WTC11 (cell line): ENCODE results near the gene SCGB3A2. TPM values are rescaled to one million over a fixed set of nuclear protein-coding genes. Genes with fewer than 3 reads are reported as not detected.

Experiments
- ATAC-seq: fragments of 200-7000 bp; cut with Tn5 transposase; 2 replicates; pipeline ENCODE4 v1.10.0; 2021; ENCODE audit warnings: mild to moderate bottlenecking, moderate library complexity
- CTCF ChIA-PET: fragments of 300-600 bp; sonication (Branson Sonifier 250); formaldehyde crosslinking; loops from one replicate; lab custom pipeline; 2021; ENCODE audit warnings: antibody characterized with exemption; lab: Charles Lee
- POLR2A ChIA-PET: fragments of 350-600 bp; sonication (Branson Sonifier 250); formaldehyde crosslinking; loops from one replicate; lab custom pipeline; 2021; ENCODE audit warnings: antibody characterized with exemption; lab: Charles Lee
- DNase-seq: peaks from one replicate; pipeline ENCODE4 v3.0.0; 2021; ENCODE audit warnings: low spot score
- H3K27ac Mint-ChIP-seq: 2 replicates; pipeline ENCODE4 v1.8.0; 2021; ENCODE audit warnings: mixed read lengths
- H3K27me3 Mint-ChIP-seq: 2 replicates; pipeline ENCODE4 v1.8.0; 2021; ENCODE audit warnings: low read depth, mild to moderate bottlenecking, moderate library complexity, mixed read lengths
- H3K36me3 Mint-ChIP-seq: 2 replicates; pipeline ENCODE4 v1.8.0; 2021; ENCODE audit warnings: mixed read lengths
- H3K4me1 Mint-ChIP-seq: 2 replicates; pipeline ENCODE4 v1.8.0; 2022; ENCODE audit warnings: mixed read lengths
- H3K4me3 Mint-ChIP-seq: 2 replicates; pipeline ENCODE4 v1.8.0; 2021; ENCODE audit warnings: mild to moderate bottlenecking, moderate library complexity, mixed read lengths
- H3K9me3 Mint-ChIP-seq: 2 replicates; pipeline ENCODE4 v1.8.0; 2021; ENCODE audit warnings: mixed read lengths
- CREM ChIP-seq: sonication (generic); formaldehyde crosslinking; IDR thresholded peaks from 2 replicates; pipeline ENCODE4 v1.8.1; 2022; ENCODE audit warnings: mild to moderate bottlenecking, missing genetic modification reagents, moderate library complexity
- E2F1 ChIP-seq: sonication (generic); formaldehyde crosslinking; IDR thresholded peaks from 2 replicates; pipeline ENCODE4 v1.8.0; 2022; ENCODE audit warnings: mild to moderate bottlenecking, missing genetic modification reagents
- EMX1 ChIP-seq: fragments of 250-450 bp; sonication (Bioruptor Pico); IDR thresholded peaks from 2 replicates; pipeline ENCODE4 v1.8.0; 2021; ENCODE audit warnings: mild to moderate bottlenecking
- ETV6 ChIP-seq: sonication (generic); formaldehyde crosslinking; IDR thresholded peaks from 2 replicates; pipeline ENCODE4 v1.8.1; 2022; ENCODE audit warnings: mild to moderate bottlenecking, missing genetic modification reagents
- FOXJ3 ChIP-seq: sonication (generic); formaldehyde crosslinking; IDR thresholded peaks from 2 replicates; pipeline ENCODE4 v1.9.0; 2021; ENCODE audit warnings: missing genetic modification reagents, mild to moderate bottlenecking, borderline replicate concordance
- GRHL2 ChIP-seq: fragments of 250-450 bp; sonication (Bioruptor Pico); IDR thresholded peaks from 2 replicates; pipeline ENCODE4 v1.8.0; 2022; ENCODE audit warnings: mild to moderate bottlenecking, moderate library complexity; ENCODE audit not compliant: insufficient replicate concordance, severe bottlenecking
- IRF1 ChIP-seq: sonication (generic); formaldehyde crosslinking; IDR thresholded peaks from 2 replicates; pipeline ENCODE4 v1.8.0; 2023; ENCODE audit warnings: missing genetic modification reagents
- PRRX2 ChIP-seq: fragments of 250-450 bp; sonication (Bioruptor Pico); IDR thresholded peaks from 2 replicates; pipeline ENCODE4 v1.8.0; 2021; ENCODE audit warnings: mild to moderate bottlenecking
- ZBTB21 ChIP-seq: sonication (generic); formaldehyde crosslinking; IDR thresholded peaks from 2 replicates; pipeline ENCODE4 v1.8.1; 2023; ENCODE audit warnings: mild to moderate bottlenecking, missing genetic modification reagents, borderline replicate concordance
- ZNF121 ChIP-seq: sonication (generic); formaldehyde crosslinking; IDR thresholded peaks from 2 replicates; pipeline ENCODE4 v1.8.0; 2023; ENCODE audit warnings: missing genetic modification reagents
- ZNF138 ChIP-seq: sonication (generic); formaldehyde crosslinking; conservative IDR thresholded peaks from 2 replicates; pipeline ENCODE4 v1.8.1; 2022; ENCODE audit warnings: mild to moderate bottlenecking, moderate library complexity, missing genetic modification reagents
- ZNF232 ChIP-seq: sonication (generic); formaldehyde crosslinking; IDR thresholded peaks from 2 replicates; pipeline ENCODE4 v1.8.0; 2022; ENCODE audit warnings: mild to moderate bottlenecking, missing genetic modification reagents
- ZNF416 ChIP-seq: fragments of 250-450 bp; sonication (Bioruptor Pico); IDR thresholded peaks from 2 replicates; pipeline ENCODE4 v1.9.0; 2021; ENCODE audit warnings: mild to moderate bottlenecking, inconsistent platforms
- total RNA-seq: library from RNA; stranded (reverse); gene quantifications from 3 replicates; pipeline ENCODE4 v1.2.3, GENCODE V29; 2021
- TF ChIP-seq, protein P1 (sequence below): fragments of 250-450 bp; sonication (Bioruptor Pico); IDR thresholded peaks from 2 replicates; pipeline ENCODE4 v1.9.0; 2021; ENCODE audit warnings: mild to moderate bottlenecking
- TF ChIP-seq, protein P2 (sequence below): fragments of 250-450 bp; sonication (Bioruptor Pico); IDR thresholded peaks from 2 replicates; pipeline ENCODE4 v1.8.0; 2021; ENCODE audit warnings: mild to moderate bottlenecking
- TF ChIP-seq, protein P3 (sequence below): fragments of 250-450 bp; sonication (Bioruptor Pico); IDR thresholded peaks from 2 replicates; pipeline ENCODE4 v2.1.2; 2022; ENCODE audit warnings: mild to moderate bottlenecking, moderate library complexity
- TF ChIP-seq, protein P4 (sequence below): sonication (generic); formaldehyde crosslinking; IDR thresholded peaks from 2 replicates; pipeline ENCODE4 v1.8.0; 2022; ENCODE audit warnings: mild to moderate bottlenecking, missing genetic modification reagents
- TF ChIP-seq, protein P5 (sequence below): sonication (generic); formaldehyde crosslinking; IDR thresholded peaks from 2 replicates; pipeline ENCODE4 v1.8.1; 2022; ENCODE audit warnings: mild to moderate bottlenecking, missing genetic modification reagents, moderate library complexity, borderline replicate concordance

The SCGB3A2 gene
- total RNA-seq, 1 experiment from 2014 or later: 79.1 TPM

DNA sequence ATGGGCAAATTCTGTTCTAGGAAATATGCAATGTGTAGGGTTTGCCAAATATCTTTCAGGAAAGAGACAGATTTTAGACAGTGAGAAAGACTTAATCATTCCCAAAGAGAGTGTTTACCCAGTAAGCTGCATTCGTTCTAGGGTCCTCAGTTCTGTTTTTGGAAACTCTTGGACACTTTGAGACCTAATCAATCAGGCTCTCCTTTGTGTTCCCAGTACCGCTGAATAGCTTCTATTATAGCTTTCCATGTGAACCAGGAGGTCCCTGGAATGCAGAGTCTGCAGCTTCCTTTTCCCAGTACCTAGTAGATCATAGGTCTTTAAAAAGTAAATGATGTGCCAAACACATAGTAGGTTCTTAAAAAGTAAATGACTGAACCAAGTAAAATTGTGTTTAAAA, 35.6 kb upstream of the SCGB3A2 start (continued):
- TF ChIP-seq ZBTB21 (CRISPR knock-in tag) (no peak), PRRX2 (CRISPR knock-in tag) (no peak), EMX1 (CRISPR knock-in tag) (no peak), CREM (CRISPR knock-in tag) (no peak), ZNF232 (CRISPR knock-in tag) (no peak), IRF1 (CRISPR knock-in tag) (no peak)
- TF ChIP-seq, protein P1, sequence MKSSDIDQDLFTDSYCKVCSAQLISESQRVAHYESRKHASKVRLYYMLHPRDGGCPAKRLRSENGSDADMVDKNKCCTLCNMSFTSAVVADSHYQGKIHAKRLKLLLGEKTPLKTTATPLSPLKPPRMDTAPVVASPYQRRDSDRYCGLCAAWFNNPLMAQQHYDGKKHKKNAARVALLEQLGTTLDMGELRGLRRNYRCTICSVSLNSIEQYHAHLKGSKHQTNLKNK: no peak

DNA sequence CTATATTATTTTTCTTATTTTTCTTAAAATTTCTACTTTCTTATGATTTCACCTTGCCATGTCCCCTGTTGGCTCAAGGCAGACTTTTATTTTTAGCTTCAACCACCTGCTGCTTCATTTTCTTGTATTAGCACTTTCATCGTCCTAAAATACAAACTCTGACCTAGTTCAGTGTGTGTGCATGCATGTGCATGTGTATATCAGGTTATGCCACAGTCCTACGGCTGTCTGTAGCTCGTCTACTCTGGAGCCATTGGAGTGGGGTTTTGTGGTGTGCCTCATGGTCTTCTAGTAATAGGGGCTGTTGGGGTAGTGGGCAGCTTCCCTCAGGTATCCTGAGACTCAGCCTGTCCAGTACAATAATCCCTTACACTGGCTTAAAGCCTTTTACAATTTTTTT, 33.7 kb upstream of the SCGB3A2 start:
- CTCF ChIA-PET: interaction anchor here (1.8 kb wide), 1 partner anchor 10 kb away, joined by 4 read pairs; no protein-coding TSS in a partner anchor
- POLR2A ChIA-PET: no interaction called here
- TF ChIP-seq E2F1 (CRISPR knock-in tag) (no peak), GRHL2 (no peak)
- TF ChIP-seq, protein P2, sequence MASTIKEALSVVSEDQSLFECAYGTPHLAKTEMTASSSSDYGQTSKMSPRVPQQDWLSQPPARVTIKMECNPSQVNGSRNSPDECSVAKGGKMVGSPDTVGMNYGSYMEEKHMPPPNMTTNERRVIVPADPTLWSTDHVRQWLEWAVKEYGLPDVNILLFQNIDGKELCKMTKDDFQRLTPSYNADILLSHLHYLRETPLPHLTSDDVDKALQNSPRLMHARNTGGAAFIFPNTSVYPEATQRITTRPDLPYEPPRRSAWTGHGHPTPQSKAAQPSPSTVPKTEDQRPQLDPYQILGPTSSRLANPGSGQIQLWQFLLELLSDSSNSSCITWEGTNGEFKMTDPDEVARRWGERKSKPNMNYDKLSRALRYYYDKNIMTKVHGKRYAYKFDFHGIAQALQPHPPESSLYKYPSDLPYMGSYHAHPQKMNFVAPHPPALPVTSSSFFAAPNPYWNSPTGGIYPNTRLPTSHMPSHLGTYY: no peak
- TF ChIP-seq, protein P1: no peak
- no peak overlapping the region for H3K27ac Mint-ChIP-seq
- peaks cover 4% of the 10 kb centered on the region for H3K27me3 Mint-ChIP-seq
- H3K9me3 Mint-ChIP-seq: no peaks in the 10 kb centered on the region
- no peaks in the 10 kb centered on the region for H3K36me3 Mint-ChIP-seq
- H3K4me1 Mint-ChIP-seq: peaks cover 8% of the 10 kb centered on the region; the same call in 1 of the 2 replicates
- DNase-seq: no peak
- H3K4me3 Mint-ChIP-seq: no peak overlapping the region
- ATAC-seq: no peak

GRCh38 chr5:147845618-147846017, 32.9 kb upstream of the SCGB3A2 start:
- H3K36me3 Mint-ChIP-seq: no peaks in the 10 kb centered on the region
- CTCF ChIA-PET: no interaction called here

GRCh38 chr5:147849226-147849625, 29.3 kb upstream of the SCGB3A2 start:
- no peak overlapping the region for H3K4me3 Mint-ChIP-seq
- DNase-seq: no peak
- peaks cover 4% of the 10 kb centered on the region; the same call in 1 of the 2 replicates for H3K9me3 Mint-ChIP-seq
- no peak overlapping the region for H3K27ac Mint-ChIP-seq
- peaks cover 7% of the 10 kb centered on the region for H3K27me3 Mint-ChIP-seq
- ChIA-PET POLR2A (no interaction called here), CTCF (interaction anchor here (0.6 kb wide), 1 partner anchor 9 kb away, joined by 3 read pairs; no protein-coding TSS in a partner anchor)
- no peaks in the 10 kb centered on the region for H3K36me3 Mint-ChIP-seq
- no peak for ATAC-seq
- peaks cover 10% of the 10 kb centered on the region for H3K4me1 Mint-ChIP-seq
- TF ChIP-seq, protein P3, sequence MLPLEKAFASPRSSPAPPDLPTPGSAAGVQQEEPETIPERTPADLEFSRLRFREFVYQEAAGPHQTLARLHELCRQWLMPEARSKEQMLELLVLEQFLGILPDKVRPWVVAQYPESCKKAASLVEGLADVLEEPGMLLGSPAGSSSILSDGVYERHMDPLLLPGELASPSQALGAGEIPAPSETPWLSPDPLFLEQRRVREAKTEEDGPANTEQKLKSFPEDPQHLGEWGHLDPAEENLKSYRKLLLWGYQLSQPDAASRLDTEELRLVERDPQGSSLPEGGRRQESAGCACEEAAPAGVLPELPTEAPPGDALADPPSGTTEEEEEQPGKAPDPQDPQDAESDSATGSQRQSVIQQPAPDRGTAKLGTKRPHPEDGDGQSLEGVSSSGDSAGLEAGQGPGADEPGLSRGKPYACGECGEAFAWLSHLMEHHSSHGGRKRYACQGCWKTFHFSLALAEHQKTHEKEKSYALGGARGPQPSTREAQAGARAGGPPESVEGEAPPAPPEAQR (CRISPR knock-in tag): no peak

More at GRCh38 chr5:147845618-147846017, 32.9 kb upstream of the SCGB3A2 start:
- no peak for DNase-seq
- TF ChIP-seq ZNF416 (CRISPR knock-in tag) (no peak), FOXJ3 (CRISPR knock-in tag) (no peak), ZNF138 (CRISPR knock-in tag) (no peak), ZNF121 (no peak), ETV6 (CRISPR knock-in tag) (no peak)
- TF ChIP-seq, protein P4, sequence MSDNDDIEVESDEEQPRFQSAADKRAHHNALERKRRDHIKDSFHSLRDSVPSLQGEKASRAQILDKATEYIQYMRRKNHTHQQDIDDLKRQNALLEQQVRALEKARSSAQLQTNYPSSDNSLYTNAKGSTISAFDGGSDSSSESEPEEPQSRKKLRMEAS (CRISPR knock-in tag): no peak
- TF ChIP-seq, protein P5, sequence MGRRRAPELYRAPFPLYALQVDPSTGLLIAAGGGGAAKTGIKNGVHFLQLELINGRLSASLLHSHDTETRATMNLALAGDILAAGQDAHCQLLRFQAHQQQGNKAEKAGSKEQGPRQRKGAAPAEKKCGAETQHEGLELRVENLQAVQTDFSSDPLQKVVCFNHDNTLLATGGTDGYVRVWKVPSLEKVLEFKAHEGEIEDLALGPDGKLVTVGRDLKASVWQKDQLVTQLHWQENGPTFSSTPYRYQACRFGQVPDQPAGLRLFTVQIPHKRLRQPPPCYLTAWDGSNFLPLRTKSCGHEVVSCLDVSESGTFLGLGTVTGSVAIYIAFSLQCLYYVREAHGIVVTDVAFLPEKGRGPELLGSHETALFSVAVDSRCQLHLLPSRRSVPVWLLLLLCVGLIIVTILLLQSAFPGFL (CRISPR knock-in tag): no peak
- Mint-ChIP-seq H3K27me3 (peaks cover 4% of the 10 kb centered on the region), H3K27ac (no peak overlapping the region), H3K9me3 (no peaks in the 10 kb centered on the region), H3K4me1 (peaks cover 8% of the 10 kb centered on the region; the same call in 1 of the 2 replicates), H3K4me3 (no peak overlapping the region)
- POLR2A ChIA-PET: no interaction called here
- no peak for ATAC-seq
